Lower lobe of right lung (tissue), 2 donors: ENCODE results near the gene CMKLR1. TPM values are rescaled to one million over a fixed set of nuclear protein-coding genes. Genes with fewer than 3 reads are reported as not detected.

Experiments used
- ATAC-seq, 2 donors: fragments of 200-7000 bp; cut with Tn5 transposase; one replicate each; pipeline ENCODE4 v1.9.1; 2020 to 2022; ENCODE audit warnings: mild to moderate bottlenecking in 2 of 2, moderate library complexity in 2 of 2
- DNase-seq: peaks from one replicate; pipeline ENCODE4 v3.0.0-alpha.2; 2020
- H3K27ac ChIP-seq: fragments of 200-600 bp; one replicate; pipeline ENCODE4 v1.8.0; 2022
- H3K27me3 ChIP-seq: fragments of 200-600 bp; one replicate; pipeline ENCODE4 v1.8.0; 2022; ENCODE audit warnings: low read depth
- H3K36me3 ChIP-seq: fragments of 200-600 bp; one replicate; pipeline ENCODE4 v1.8.0; 2022; ENCODE audit warnings: mild to moderate bottlenecking
- H3K4me1 ChIP-seq: fragments of 200-600 bp; one replicate; pipeline ENCODE4 v1.8.0; 2022
- H3K4me3 ChIP-seq: fragments of 200-600 bp; one replicate; pipeline ENCODE4 v1.8.0; 2022; ENCODE audit warnings: mild to moderate bottlenecking
- H3K9me3 ChIP-seq: fragments of 200-600 bp; one replicate; pipeline ENCODE4 v1.8.0; 2022
- CTCF ChIP-seq: fragments of 200-600 bp; IDR thresholded peaks from one replicate; pipeline ENCODE4 v1.8.0; 2022; ENCODE audit warnings: antibody characterized with exemption, mild to moderate bottlenecking
- intact Hi-C: fragments of 100-400 bp; cut with DNase I; formaldehyde crosslinking; loops from one replicate; pipeline ENCODE4 v1.11.0; 2022
- total RNA-seq: library from RNA; stranded (reverse); fragmentation: NEBNext Ultra II Directional; extraction: Animal tissue kit (Norgen Biotek cat#: 25700); gene quantifications from one replicate; pipeline ENCODE4 v1.2.1, GENCODE V29; 2021
- donor health status: DM: no; HTN: yes; CAD: no; lungs with severe emphysema.

The CMKLR1 gene
- total RNA-seq, 1 donor from 2014 or later = 25.6 TPM

- intact Hi-C loops = no loop called here
- Histone ChIP-seq H3K27ac (no peak overlapping the region), H3K9me3 (no peaks in the 10 kb centered on the region), H3K4me1 (no peaks in the 10 kb centered on the region), H3K36me3 (no peaks in the 10 kb centered on the region), H3K27me3 (no peaks in the 10 kb centered on the region), H3K4me3 (no peak overlapping the region)
- no peak for ATAC-seq
- no peak for DNase-seq
- TF ChIP-seq CTCF = no peak
Measured at GRCh38 chr12:108348842-108349241, 9.7 kb upstream of the CMKLR1 start.

- no peak overlapping the region for H3K4me3 ChIP-seq
- no peaks in the 10 kb centered on the region for H3K36me3 ChIP-seq
- no peak for TF ChIP-seq CTCF
- H3K9me3 ChIP-seq = no peaks in the 10 kb centered on the region
- H3K27me3 ChIP-seq = no peaks in the 10 kb centered on the region
- no peaks in the 10 kb centered on the region for H3K4me1 ChIP-seq
- intact Hi-C loops = no loop called here
- ATAC-seq = no peak
- no peak overlapping the region for H3K27ac ChIP-seq
- DNase-seq = no peak
Measured at GRCh38 chr12:108346727-108347710, 7.9 kb upstream of the CMKLR1 start.

GRCh38 chr12:108345716-108346633, 6.9 kb upstream of the CMKLR1 start:
- no peaks in the 10 kb centered on the region for H3K9me3 ChIP-seq
- no peaks in the 10 kb centered on the region for H3K36me3 ChIP-seq
- intact Hi-C loops = no loop called here
- H3K27me3 ChIP-seq = no peaks in the 10 kb centered on the region
- no peak overlapping the region for H3K4me3 ChIP-seq
- H3K4me1 ChIP-seq = no peaks in the 10 kb centered on the region
- DNase-seq = no peak
- TF ChIP-seq CTCF = no peak
- no peak for ATAC-seq
- no peak overlapping the region for H3K27ac ChIP-seq

GRCh38 chr12:108342985-108343384, 3.9 kb upstream of the CMKLR1 start:
- peaks cover 15% of the 10 kb centered on the region for H3K4me1 ChIP-seq
- intact Hi-C loops = no loop called here
- DNase-seq = no peak
- no peak overlapping the region for H3K4me3 ChIP-seq
- H3K27me3 ChIP-seq = no peaks in the 10 kb centered on the region
- TF ChIP-seq CTCF = no peak
- no peak overlapping the region for H3K27ac ChIP-seq
- H3K36me3 ChIP-seq = no peaks in the 10 kb centered on the region
- no peaks in the 10 kb centered on the region for H3K9me3 ChIP-seq
- no peak for ATAC-seq
